Measurements from ENCODE around the gene TRPC4. TPM values are rescaled to one million over a fixed set of nuclear protein-coding genes. Genes with fewer than 3 reads are reported as not detected.

The TRPC4 gene
- polyA plus RNA-seq, 4 donors: 4.3 to 5.1 (median 4.7) TPM

DNA sequence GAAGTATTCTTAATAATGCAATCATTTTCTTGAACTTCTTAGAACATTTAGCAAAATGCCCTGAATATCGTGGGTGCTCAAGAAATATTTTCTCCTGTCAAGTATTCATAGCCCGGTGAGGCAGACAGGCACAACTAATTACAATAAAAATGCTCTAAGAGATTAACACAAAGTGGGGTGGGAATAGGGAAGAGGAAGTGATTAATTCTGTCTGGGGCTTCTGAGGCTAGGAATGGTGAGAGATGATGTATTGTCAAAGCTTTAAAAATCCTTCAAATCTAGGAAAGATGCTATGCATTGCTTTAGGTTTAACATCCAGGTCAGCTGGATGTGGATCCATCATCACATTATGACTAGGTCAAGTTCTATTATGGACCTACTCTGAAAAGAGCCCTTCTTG lies 204.2 kb downstream of the TRPC4 start:
- DNase-seq (ENCODE audit: low read depth in 4 of 4, low spot score in 2 of 4): no peak

DNA sequence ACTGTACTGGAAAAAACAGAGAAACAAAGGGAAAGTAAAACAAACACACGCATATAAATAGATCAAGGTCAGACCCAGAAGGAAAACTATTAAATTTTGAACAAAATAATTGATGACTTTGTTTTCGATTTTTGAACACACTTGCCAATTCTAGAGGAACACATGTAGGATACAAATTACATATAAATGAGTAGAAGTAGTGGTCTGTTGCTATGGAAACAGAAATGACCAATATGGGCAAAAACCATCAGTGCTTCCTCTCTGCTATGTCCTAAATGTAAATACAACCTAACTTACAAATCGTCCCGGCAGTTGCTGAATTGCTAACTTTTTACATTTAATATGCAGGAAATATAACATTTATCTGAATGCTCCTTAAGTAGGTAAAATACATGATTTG lies 205.8 kb downstream of the TRPC4 start:
- DNase-seq (ENCODE audit: low read depth in 4 of 4, low spot score in 2 of 4): no peak

GRCh38 chr13:37662624-37663023 lies 206.9 kb downstream of the TRPC4 start:
- no peak for DNase-seq (ENCODE audit: low read depth in 4 of 4, low spot score in 2 of 4)

- no peak for DNase-seq (ENCODE audit: low read depth in 4 of 4, low spot score in 2 of 4)
These were observed 211.6 kb downstream of the TRPC4 start for GRCh38 chr13:37657956-37658355.

DNA sequence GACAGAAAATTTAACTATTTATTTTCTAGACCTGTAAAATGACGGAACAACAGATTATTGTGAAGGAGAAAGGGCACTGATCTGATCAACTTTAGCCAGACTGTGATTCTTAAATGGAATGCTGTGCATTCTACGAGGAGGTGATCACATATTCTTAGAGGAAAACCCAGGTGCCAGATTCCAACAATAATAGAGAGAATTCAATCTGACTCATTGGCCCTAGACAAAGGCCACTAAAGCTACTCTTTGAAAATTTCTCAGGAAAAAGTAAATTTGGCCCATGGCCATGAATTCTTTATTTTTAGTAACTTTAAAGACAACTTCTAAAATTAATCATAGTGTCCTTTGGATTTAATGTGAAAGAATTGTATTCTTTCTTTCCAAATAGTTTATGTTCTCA lies 212.4 kb downstream of the TRPC4 start:
- no peak for DNase-seq (ENCODE audit: low read depth in 4 of 4, low spot score in 2 of 4)

- DNase-seq (ENCODE audit: low read depth in 4 of 4, low spot score in 2 of 4): no peak
These were observed 213.2 kb downstream of the TRPC4 start for GRCh38 chr13:37656247-37656940.

GRCh38 chr13:37652596-37652995 lies 217.0 kb downstream of the TRPC4 start:
- DNase-seq (ENCODE audit: low read depth in 4 of 4, low spot score in 2 of 4): no peak

DNA sequence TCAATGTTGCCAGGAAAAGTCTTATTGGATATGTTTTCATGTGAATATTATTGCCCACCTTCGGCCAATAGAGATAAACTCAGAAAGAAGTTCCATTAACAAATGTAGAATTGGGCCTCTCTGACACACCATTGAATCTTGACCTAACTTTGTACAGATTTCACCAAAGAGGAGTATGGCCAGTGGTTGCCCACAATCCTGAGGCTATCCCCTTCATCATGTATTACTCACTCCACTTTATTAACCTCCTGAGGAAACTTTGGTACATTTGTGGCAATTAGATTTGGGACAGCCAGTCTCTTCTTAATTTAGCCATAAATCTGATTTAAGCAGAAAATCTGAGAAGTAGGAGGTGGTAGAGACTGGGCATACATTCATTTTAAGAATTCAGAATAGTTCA lies 217.7 kb downstream of the TRPC4 start:
- no peak for DNase-seq (ENCODE audit: low read depth in 4 of 4, low spot score in 2 of 4)

DNA sequence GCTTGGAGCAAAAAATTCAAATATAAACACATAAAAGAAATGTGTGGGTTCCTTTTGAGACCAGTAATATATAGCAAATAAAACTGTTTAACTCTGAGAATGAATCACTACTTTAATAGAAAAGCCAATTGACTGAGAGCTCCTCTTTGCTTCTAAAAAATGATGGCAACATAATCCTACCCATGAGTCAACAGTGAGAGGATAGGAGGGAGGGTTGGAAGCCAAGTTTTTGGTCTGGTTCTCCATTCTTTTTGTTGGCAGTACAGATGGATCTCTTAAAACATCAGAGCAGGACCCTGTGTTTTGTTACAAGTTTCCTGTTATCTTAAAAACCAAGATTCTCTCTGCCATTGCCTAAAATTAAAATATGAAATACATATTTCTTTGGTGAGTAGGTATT lies 221.0 kb downstream of the TRPC4 start:
- no peak for DNase-seq (ENCODE audit: low read depth in 4 of 4, low spot score in 2 of 4)

DNA sequence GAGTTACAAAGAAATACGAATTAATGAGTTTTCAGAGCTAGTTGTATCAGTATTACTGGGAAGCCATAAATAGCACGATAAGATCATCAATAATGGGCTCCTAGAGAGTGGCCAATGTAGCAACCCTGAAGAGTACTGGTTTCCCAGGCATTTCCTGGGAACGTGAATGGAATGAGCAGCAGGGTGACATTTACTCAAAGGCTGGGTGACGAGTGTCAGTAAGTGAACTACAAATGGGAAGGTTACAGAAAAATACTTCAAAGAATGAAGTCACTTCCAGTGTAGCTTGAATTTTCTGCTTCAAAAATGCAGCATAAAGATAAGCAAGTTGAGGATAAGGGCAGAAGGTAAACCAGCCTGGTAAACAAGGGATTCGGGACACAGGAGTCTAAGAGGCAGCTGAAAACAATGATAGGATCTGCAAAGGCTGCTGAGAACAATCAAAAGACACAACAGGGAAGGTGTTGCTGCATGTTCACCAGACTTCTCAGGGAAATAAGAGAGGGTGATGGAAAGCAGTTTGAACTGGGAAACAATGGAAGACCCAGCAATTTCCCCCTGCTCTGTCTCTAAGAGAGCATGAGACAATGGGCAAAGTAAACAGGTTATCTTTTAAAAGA lies 222.4 kb downstream of the TRPC4 start:
- DNase-seq (ENCODE audit: low read depth in 4 of 4, low spot score in 2 of 4): no peak

- no peak for DNase-seq (ENCODE audit: low read depth in 4 of 4, low spot score in 2 of 4)
These were observed 223.0 kb downstream of the TRPC4 start for GRCh38 chr13:37646531-37646930.

DNA sequence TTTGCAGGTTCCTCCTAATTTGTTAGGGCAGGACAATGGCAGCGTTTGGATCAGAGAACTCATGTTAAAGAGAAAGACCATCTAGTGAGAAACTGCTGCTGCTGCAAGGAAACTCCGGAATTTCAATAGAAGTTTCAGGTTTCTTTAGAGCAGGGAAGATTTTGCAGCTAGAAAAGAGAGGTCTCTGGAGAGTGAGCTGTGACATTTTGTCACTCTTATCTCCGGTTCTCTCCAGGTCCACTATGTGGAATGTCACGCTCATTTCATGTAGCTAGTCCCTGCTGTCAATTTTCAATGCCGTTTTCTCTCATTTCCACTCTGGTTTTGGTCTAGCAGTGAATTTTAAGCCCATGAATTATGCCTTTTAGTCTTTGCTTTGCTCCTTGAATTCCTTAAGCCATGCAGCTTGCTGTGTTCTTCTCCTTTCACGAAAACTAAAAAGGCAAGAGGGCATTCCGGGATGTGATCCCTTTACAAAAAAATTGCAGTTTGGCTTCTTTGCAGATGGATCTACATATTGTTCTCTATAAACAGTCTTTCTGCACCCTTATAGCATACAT lies 224.3 kb downstream of the TRPC4 start:
- no peak for DNase-seq (ENCODE audit: low read depth in 4 of 4, low spot score in 2 of 4)

DNA sequence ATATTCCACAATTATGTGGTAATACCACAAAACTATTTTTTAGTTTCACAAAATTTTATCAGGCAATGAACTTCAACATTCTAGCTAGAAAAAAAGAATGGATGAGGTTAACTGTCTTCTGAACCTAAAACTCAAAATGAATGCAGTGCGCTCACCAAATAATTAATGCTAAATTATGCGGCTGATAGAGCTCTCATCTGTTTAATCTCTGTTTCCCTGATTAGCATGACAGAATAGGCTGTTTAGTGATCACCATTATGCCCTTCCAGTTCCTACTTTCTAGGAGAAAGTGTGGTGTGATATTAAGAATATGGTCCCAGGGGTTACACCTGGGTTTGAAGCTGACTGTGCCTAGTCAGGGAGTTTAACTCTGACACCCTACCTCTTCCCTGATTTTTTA lies 228.2 kb downstream of the TRPC4 start:
- no peak for DNase-seq (ENCODE audit: low read depth in 4 of 4, low spot score in 2 of 4)

GRCh38 chr13:37640499-37640898 lies 229.1 kb downstream of the TRPC4 start:
- no peak for DNase-seq (ENCODE audit: low read depth in 4 of 4, low spot score in 2 of 4)

GRCh38 chr13:37636701-37637100 lies 232.9 kb downstream of the TRPC4 start:
- no peak for DNase-seq (ENCODE audit: low read depth in 4 of 4, low spot score in 2 of 4)

DNA sequence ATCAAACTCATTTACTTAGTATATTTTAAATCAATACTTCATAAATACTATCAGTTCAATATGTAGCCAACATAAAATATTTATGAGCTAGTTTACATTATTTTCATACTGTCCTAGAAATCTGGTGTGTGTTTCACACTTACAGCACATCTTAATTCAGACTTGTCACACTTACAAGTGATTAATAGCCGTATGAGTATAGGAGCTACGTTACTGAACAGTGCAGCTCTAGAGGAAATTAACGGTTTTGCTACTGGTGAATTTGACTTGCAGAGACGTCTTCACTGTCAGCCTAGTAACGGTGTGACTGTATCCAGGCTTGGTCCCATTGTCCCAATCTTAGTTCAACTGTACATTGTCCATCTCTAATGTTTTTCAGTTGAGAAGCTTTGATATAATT lies 237.3 kb downstream of the TRPC4 start:
- no peak for DNase-seq (ENCODE audit: low read depth in 4 of 4, low spot score in 2 of 4)

DNA sequence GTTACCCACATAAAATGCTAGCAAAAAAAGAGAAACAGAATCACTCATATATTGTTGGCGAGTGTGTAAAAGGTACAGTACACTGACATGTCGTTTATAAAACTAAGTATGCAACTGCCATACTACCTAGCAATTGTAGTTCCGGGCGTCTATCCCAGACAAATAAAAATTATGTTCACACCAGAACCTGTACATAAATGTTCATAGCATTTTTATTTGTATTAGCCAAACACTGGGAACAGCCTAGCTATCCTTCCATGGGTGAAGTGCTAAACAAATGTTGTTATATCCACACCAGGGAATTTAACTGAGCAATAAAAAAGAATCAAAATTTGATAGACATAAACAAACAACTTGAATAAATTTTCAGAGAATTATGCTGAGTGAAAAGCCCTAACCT lies 242.1 kb downstream of the TRPC4 start:
- no peak for DNase-seq (ENCODE audit: low read depth in 4 of 4, low spot score in 2 of 4)

- no peak for DNase-seq (ENCODE audit: low read depth in 4 of 4, low spot score in 2 of 4)
These were observed 247.7 kb downstream of the TRPC4 start for GRCh38 chr13:37621811-37622361.

DNA sequence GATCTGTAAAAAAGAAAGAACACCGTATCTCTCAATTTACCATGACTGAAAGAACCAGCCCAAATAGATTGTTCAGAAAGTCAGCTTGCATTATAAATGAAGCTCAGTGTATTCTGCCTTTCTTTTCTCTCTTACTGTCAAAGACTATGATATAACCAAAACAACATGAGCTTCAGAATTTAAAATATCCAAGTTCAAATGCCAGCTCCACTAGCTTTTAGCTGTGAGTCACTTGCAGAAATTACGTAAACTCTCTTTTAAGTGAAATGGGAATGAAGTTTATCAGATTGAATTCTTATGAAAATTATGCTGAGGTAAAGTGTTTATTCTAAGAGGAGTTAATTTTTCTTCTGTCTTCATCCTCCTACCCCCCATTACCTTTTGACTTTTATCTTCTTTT lies 251.0 kb downstream of the TRPC4 start:
- no peak for DNase-seq (ENCODE audit: low read depth in 4 of 4, low spot score in 2 of 4)

DNA sequence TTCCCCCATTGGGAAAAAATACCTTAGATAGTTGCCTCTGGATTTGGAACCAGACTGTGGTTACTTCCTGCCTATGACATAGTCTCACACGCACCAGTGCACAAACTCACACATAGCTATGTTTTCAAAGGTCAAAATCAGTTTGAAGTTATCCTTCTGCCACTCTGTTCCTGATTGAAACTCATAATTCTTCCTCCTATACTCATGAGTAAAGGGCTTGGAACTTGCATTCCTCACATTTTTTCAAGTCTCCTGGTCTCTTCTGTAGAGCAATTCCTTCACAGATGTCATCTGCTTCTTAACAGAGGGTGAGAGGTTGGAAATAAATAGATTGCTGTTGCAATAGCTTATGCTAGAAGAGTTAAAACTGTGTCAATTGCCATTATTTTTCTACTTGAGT lies 252.4 kb downstream of the TRPC4 start:
- no peak for DNase-seq (ENCODE audit: low read depth in 4 of 4, low spot score in 2 of 4)

DNA sequence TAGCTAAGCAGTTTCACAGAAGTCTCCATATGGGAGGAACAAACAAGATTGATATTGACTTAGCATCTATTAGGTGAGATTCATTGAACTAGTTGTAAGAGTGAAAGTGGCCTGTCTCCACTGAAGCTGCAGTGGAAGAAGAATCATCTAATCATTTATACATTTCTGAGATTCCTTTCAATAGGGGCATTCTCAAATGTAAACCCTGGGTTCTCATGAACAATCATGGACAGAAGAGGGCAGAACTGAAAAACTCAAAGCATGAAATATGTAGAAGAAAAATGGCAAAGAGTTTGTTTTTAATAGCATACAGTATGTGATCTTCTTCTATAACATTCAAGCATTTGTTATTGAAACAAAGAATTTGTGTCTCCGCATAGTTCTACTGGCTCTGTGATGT lies 253.4 kb downstream of the TRPC4 start:
- DNase-seq (ENCODE audit: low read depth in 4 of 4, low spot score in 2 of 4): no peak

DNA sequence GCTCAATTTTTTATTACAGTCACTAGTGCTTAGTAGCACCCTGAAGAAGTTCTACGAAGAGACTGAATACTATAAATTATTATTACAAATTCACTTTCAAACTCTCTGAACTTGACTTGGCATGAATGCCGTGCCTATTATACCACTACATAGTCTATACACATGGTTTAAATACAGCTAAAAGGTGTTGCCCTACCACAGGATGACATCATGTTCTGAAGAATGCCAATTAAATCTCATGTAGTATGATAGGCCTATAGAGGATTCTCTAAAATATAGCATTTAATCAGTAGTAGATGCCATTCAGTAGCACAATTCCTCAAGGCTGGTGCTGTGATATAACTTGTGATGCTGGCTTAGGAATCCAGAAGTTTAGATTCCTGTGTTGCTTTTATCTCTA lies 254.3 kb downstream of the TRPC4 start:
- DNase-seq (ENCODE audit: low read depth in 4 of 4, low spot score in 2 of 4): no peak
